ENCODE measurements around the gene NIPSNAP3A. TPM values are rescaled to one million over a fixed set of nuclear protein-coding genes. Genes with fewer than 3 reads are reported as not detected.

Gene NIPSNAP3A
- total and polyA plus RNA-seq, 2 of the 8 experiments (the other 6 are each of a cell fraction or from before 2014, with no cell fraction given) = 9.3 to 9.4 TPM

DNA sequence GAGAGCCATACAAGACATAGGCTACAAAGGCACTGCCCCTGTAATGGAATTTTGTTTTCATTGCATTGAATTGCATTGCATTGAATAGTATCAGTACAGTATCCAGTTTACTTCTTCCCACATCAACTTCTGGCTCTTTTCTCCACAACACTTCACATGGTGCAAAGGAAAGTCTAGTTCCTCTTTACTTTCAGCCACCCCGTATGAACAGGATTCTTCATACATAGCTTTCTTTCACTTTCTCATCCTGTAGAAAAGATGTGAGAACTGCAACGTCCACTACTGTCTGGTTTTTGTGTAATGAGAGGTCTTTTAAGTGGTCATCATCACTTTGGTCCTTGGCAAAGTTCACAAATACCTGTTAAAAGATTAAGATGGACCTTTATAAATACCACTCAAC is 36.6 kb downstream of the NIPSNAP3A start:
- Histone ChIP-seq H3K14ac (ENCODE audit: insufficient read length) (no peak overlapping the region), H2AK5ac (ENCODE audit: low read depth, low read length) (no peak overlapping the region), H3K18ac (ENCODE audit: extremely low read depth, low read length) (no peak overlapping the region), H3K9me3 (ENCODE audit: insufficient read depth in 2 of 2, low read depth in 1 of 2, low read length in 1 of 2) (no peaks in the 10 kb centered on the region), H3K36me3 (ENCODE audit: control insufficient read depth in 2 of 4, insufficient read depth in 4 of 4, low read length in 3 of 4) (peaks cover 5 to 25% (median 22%) of the 10 kb centered on the region in 4 experiments; a peak in 7 of 8 replicates), H3K27ac (ENCODE audit: low read depth, low read length) (no peak overlapping the region), H4K20me1 (replicated peaks in 1 of 2; ENCODE audit: control insufficient read depth in 1 of 2, insufficient read depth in 2 of 2, low read length in 2 of 2) (no peaks in the 10 kb centered on the region), H3K79me1 (ENCODE audit: low read depth, low read length) (no peaks in the 10 kb centered on the region), H2BK15ac (ENCODE audit: low read length) (no peak overlapping the region), H3K4me3 (ENCODE audit: extremely low read depth in 1 of 4, insufficient read depth in 2 of 4, low read depth in 3 of 4, low read length in 4 of 4) (no peak overlapping the region), H3K56ac (replicated peaks; ENCODE audit: insufficient read length, low read depth, low read length) (no peak overlapping the region), H3K23me2 (ENCODE audit: low read depth, low read length) (no peaks in the 10 kb centered on the region), H3K4me1 (replicated peaks in 1 of 4; ENCODE audit: control insufficient read depth in 3 of 4, insufficient read depth in 4 of 4, low read length in 3 of 4) (no peaks in the 10 kb centered on the region), H3K4ac (replicated peaks; ENCODE audit: insufficient read length, low read depth, low read length) (no peak overlapping the region), H2BK20ac (ENCODE audit: low read length) (no peak overlapping the region), H4K5ac (ENCODE audit: insufficient read length, low read depth, low read length) (no peak overlapping the region), H3K27me3 (replicated peaks in 1 of 4; ENCODE audit: control insufficient read depth in 3 of 4, extremely low read depth in 1 of 4, insufficient read depth in 3 of 4, low read length in 3 of 4) (no peaks in the 10 kb centered on the region), H3K4me2 (ENCODE audit: insufficient read depth in 1 of 2, low read depth in 2 of 2, low read length in 2 of 2) (no peak overlapping the region), H4K91ac (replicated peaks; ENCODE audit: insufficient read length, low read length) (no peak overlapping the region), H3K9ac (replicated peaks in 1 of 4; ENCODE audit: extremely low read depth in 1 of 4, low read depth in 3 of 4, low read length in 3 of 4) (no peak overlapping the region), H2BK5ac (ENCODE audit: low read depth, low read length) (no peak overlapping the region), H4K8ac (ENCODE audit: extremely low read depth, insufficient read depth, low read length) (no peak overlapping the region; the same call in 1 of the 2 replicates), H2BK12ac (ENCODE audit: low read depth, low read length) (no peak overlapping the region), H2BK120ac (replicated peaks; ENCODE audit: low read depth, low read length) (no peak overlapping the region), H2AFZ (ENCODE audit: low read length) (no peak overlapping the region), H3K79me2 (ENCODE audit: control insufficient read depth in 1 of 2, insufficient read depth in 2 of 2, low read length in 2 of 2) (no peaks in the 10 kb centered on the region), H3K23ac (ENCODE audit: insufficient read length) (no peak overlapping the region)
- 88% methylated on average over 2 of the region's 2 CpGs; no CpG with 5 or more reads in 1 of the 2 experiments for WGBS, 2 experiments (ENCODE audit: extremely low coverage in 1 of 2, insufficient coverage in 1 of 2, insufficient read length in 1 of 2, insufficient replicate concordance in 2 of 2, low coverage in 1 of 2, low lambda C conversion rate in 2 of 2, missing lambda C conversion rate in 1 of 2)
- POLR2A ChIA-PET (ENCODE audit: partially characterized antibody) = no interaction called here
- no peak for DNase-seq (ENCODE audit: low read depth in 1 of 2, low spot score in 2 of 2)
- no peak for FAIRE-seq
- CTCF ChIA-PET (ENCODE audit: partially characterized antibody) = no interaction called here
- no peak for TF ChIP-seq RBBP5 (IDR thresholded peaks at IDR 0.05; ENCODE audit: borderline replicate concordance, low read depth, low read length)
- TF ChIP-seq CHD2 (IDR thresholded peaks at IDR 0.05; ENCODE audit: low read length) = no peak
- TF ChIP-seq CHD1 (IDR thresholded peaks at IDR 0.05; ENCODE audit: low read depth, low read length) = no peak
- TF ChIP-seq USF2 (IDR thresholded peaks at IDR 0.05; ENCODE audit: low read length) = no peak
- no peak for TF ChIP-seq JUND (IDR thresholded peaks at IDR 0.05; ENCODE audit: low read length)
- no peak for TF ChIP-seq CBX5 (IDR thresholded peaks at IDR 0.05; ENCODE audit: low read depth, low read length)
- TF ChIP-seq, protein P1, sequence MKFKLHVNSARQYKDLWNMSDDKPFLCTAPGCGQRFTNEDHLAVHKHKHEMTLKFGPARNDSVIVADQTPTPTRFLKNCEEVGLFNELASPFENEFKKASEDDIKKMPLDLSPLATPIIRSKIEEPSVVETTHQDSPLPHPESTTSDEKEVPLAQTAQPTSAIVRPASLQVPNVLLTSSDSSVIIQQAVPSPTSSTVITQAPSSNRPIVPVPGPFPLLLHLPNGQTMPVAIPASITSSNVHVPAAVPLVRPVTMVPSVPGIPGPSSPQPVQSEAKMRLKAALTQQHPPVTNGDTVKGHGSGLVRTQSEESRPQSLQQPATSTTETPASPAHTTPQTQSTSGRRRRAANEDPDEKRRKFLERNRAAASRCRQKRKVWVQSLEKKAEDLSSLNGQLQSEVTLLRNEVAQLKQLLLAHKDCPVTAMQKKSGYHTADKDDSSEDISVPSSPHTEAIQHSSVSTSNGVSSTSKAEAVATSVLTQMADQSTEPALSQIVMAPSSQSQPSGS (IDR thresholded peaks at IDR 0.05; ENCODE audit: low read length) = no peak
- TF ChIP-seq EGR1 (IDR thresholded peaks at IDR 0.05; ENCODE audit: borderline replicate concordance, low read depth, low read length) = no peak
- TF ChIP-seq TEAD4 (IDR thresholded peaks at IDR 0.05; ENCODE audit: low read depth, low read length) = no peak
- TF ChIP-seq YY1 (IDR thresholded peaks at IDR 0.05; ENCODE audit: low read depth, low read length) = no peak
- no peak for TF ChIP-seq ASH2L (IDR thresholded peaks at IDR 0.05; ENCODE audit: low read length)
- TF ChIP-seq GABPA (IDR thresholded peaks at IDR 0.05; ENCODE audit: borderline replicate concordance, insufficient read depth, low read length) = no peak
- TF ChIP-seq KDM4A (IDR thresholded peaks at IDR 0.05; ENCODE audit: low read depth, low read length, severe bottlenecking) = no peak
